ENCODE results near the gene TUBA8. TPM values are rescaled to one million over a fixed set of nuclear protein-coding genes. Genes with fewer than 3 reads are reported as not detected.
"Not testable (repeated sequence)": the region's sequence is repeated elsewhere in the genome, so short reads cannot be mapped to it uniquely, and the experiment has no call there.

Gene TUBA8
- total RNA-seq, 2 donors from 2014 or later: 3.0 to 3.1 TPM

GRCh38 chr22:18116634-18117033 lies 6.0 kb downstream of the TUBA8 start:
- Mint-ChIP-seq H3K27me3 (peaks cover 0 to 2% of the 10 kb centered on the region in 2 donors), H3K9me3 (no peaks in the 10 kb centered on the region), H3K27ac (no peak overlapping the region), H3K4me1 (ENCODE audit: low read depth in 2 of 2) (peaks cover 12 to 36% of the 10 kb centered on the region in 2 donors), H3K4me3 (no peak overlapping the region), H3K36me3 (no peaks in the 10 kb centered on the region)
- DNase-seq (ENCODE audit: low spot score): no peak
- ATAC-seq: no peak

- H3K27me3 Mint-ChIP-seq: peaks cover 0 to 2% of the 10 kb centered on the region in 2 donors
- DNase-seq (ENCODE audit: low spot score) (no peak), ATAC-seq (no peak)
- peaks cover 12 to 36% of the 10 kb centered on the region in 2 donors for H3K4me1 Mint-ChIP-seq (ENCODE audit: low read depth in 2 of 2)
- H3K9me3 Mint-ChIP-seq: no peaks in the 10 kb centered on the region
- H3K27ac Mint-ChIP-seq: no peak overlapping the region
- H3K4me3 Mint-ChIP-seq: no peak overlapping the region
- H3K36me3 Mint-ChIP-seq: no peaks in the 10 kb centered on the region
Measured at GRCh38 chr22:18118345-18118915, 7.8 kb downstream of the TUBA8 start.

DNA sequence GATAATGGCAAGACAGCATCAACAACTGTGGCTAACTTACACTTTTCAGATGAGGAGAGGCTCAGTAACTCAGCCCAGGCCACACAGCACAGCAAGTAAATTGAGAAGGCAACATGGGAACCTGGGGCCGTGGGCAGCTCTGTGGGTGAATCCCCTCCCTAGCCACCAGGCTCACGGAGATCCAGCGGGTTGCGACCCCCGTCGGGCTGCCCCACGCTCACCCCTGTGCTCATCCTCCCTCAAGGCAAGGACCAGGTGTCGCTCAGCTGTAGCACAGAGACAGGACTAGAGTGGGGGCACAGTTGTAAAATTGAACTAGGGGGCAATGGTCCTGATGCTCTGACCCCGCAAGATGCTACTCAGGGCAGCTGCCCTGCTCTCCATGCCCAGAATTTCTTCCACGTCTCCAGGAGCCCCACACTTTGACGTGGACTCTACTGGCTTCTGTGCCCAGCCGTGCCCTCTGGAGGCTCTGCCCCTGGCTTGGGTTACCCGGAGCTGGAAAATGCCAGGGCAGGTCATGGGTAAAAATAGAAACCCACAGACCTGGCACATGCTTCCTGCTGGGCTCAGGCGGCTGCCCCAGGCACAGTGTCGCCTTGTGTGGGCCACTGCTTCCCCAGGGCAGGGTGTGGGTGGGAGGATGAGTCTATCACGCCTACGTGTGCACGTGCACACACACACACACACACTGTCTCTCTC lies 9.0 kb downstream of the TUBA8 start:
- ATAC-seq: peak; percentile 21 to 61
- Mint-ChIP-seq H3K9me3 (no peaks in the 10 kb centered on the region), H3K36me3 (no peaks in the 10 kb centered on the region), H3K4me3 (no peak overlapping the region), H3K27ac (no peak overlapping the region), H3K4me1 (ENCODE audit: low read depth in 2 of 2) (peaks cover 1 to 24% of the 10 kb centered on the region in 2 donors), H3K27me3 (peaks cover 0 to 2% of the 10 kb centered on the region in 2 donors)
- no peak for DNase-seq (ENCODE audit: low spot score)

DNA sequence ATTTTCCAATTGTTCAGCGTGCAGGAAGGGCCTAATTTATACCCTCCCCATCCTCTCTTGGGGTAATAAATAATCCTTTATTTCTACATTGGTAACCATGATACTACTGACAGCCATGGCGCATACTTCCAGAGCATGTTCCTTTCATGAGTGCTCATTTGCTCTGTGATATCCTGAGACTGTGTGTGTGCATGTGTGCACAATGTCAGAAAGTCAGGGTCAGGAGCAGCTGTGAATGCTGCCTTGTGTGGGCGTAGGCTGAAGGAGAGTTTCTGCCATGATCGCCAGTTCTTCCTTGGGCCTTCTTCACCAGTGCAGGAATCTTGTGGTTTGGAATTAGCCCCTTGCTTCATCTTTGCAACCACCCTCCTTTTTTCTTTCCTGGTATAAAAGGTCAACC lies 10.2 kb downstream of the TUBA8 start:
- H3K4me1 Mint-ChIP-seq (ENCODE audit: low read depth in 2 of 2): peaks cover 0 to 21% of the 10 kb centered on the region in 2 donors
- no peaks in the 10 kb centered on the region for H3K36me3 Mint-ChIP-seq
- H3K27me3 Mint-ChIP-seq: peaks cover 0 to 2% of the 10 kb centered on the region in 2 donors
- DNase-seq (ENCODE audit: low spot score): no peak
- H3K4me3 Mint-ChIP-seq: no peak overlapping the region
- H3K27ac Mint-ChIP-seq: no peak overlapping the region
- ATAC-seq: no peak
- H3K9me3 Mint-ChIP-seq: no peaks in the 10 kb centered on the region

GRCh38 chr22:18121506-18121905 lies 10.9 kb downstream of the TUBA8 start:
- peaks cover 0 to 2% of the 10 kb centered on the region in 2 donors for H3K27me3 Mint-ChIP-seq
- no peaks in the 10 kb centered on the region for H3K9me3 Mint-ChIP-seq
- peaks cover 0 to 21% of the 10 kb centered on the region in 2 donors for H3K4me1 Mint-ChIP-seq (ENCODE audit: low read depth in 2 of 2)
- ATAC-seq (no peak), DNase-seq (ENCODE audit: low spot score) (no peak)
- no peak overlapping the region for H3K27ac Mint-ChIP-seq
- H3K36me3 Mint-ChIP-seq: no peaks in the 10 kb centered on the region
- no peak overlapping the region for H3K4me3 Mint-ChIP-seq

- no peak overlapping the region for H3K27ac Mint-ChIP-seq
- DNase-seq (ENCODE audit: low spot score) (no peak), ATAC-seq (no peak)
- H3K9me3 Mint-ChIP-seq: no peaks in the 10 kb centered on the region
- H3K27me3 Mint-ChIP-seq: peaks cover 0 to 2% of the 10 kb centered on the region in 2 donors
- peaks cover 0 to 21% of the 10 kb centered on the region in 2 donors for H3K4me1 Mint-ChIP-seq (ENCODE audit: low read depth in 2 of 2)
- no peaks in the 10 kb centered on the region for H3K36me3 Mint-ChIP-seq
- H3K4me3 Mint-ChIP-seq: no peak overlapping the region
Measured at GRCh38 chr22:18121954-18122554, 11.4 kb downstream of the TUBA8 start.

DNA sequence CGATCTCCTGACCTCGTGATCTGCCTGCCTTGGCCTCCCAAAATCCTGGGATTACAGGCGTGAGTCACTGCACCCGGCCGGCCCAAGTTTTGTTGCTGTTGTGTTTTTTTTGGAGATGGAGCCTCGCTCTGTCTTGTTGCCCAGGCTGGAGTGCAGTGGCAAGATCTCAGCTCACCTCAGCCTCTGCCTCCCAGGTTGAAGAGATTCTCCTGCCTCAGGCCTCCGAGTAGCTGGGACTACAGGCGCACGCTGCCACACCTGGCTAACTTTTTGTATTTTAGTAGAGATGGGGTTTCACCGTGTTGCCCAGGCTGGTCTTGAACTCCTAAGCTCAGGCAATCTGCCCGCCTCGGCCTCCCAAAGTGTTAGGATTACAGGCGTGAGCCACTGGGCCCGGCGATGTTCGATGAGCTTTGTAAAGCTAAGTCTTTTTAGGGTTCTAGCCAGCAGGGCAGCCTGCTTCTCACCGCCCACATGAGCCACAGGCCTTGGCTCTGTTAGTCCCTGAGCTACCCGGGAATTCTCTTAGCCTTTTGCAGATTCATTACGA lies 12.9 kb downstream of the TUBA8 start:
- not testable (repeated sequence) for H3K9me3 Mint-ChIP-seq; ATAC-seq; H3K27me3 Mint-ChIP-seq; H3K36me3 Mint-ChIP-seq; H3K27ac Mint-ChIP-seq; H3K4me3 Mint-ChIP-seq; DNase-seq (ENCODE audit: low spot score)
- H3K4me1 Mint-ChIP-seq (ENCODE audit: low read depth in 2 of 2): peaks cover 0 to 19% of the 10 kb centered on the region in 2 donors

- Mint-ChIP-seq H3K36me3 (no peaks in the 10 kb centered on the region), H3K4me1 (ENCODE audit: low read depth in 2 of 2) (peaks cover 0 to 3% of the 10 kb centered on the region in 2 donors), H3K27ac (no peak overlapping the region), H3K27me3 (no peaks in the 10 kb centered on the region), H3K9me3 (no peaks in the 10 kb centered on the region), H3K4me3 (no peak overlapping the region)
- no peak for ATAC-seq
- no peak for DNase-seq (ENCODE audit: low spot score)
Measured at GRCh38 chr22:18126606-18127005, 16.0 kb downstream of the TUBA8 start.

DNA sequence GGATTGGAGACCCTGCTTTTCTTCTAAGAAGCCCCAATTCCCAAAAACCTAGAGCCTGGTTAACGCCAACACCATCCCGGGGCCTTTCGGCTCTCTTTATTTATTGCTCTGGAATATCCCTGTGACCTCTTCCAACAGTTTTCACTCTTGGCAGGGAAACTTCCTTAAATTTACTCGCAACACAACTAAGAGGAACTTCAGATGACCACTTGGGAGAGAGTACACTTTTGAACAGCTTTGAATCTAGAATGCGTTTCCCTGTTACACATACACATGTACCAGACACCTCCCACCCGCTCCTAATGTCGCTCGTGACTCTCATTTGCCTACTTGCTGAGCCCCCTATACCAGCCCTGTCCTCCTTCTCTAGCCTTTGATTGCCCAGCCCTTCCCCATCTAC lies 19.4 kb downstream of the TUBA8 start:
- Mint-ChIP-seq H3K27ac (no peak overlapping the region), H3K36me3 (no peaks in the 10 kb centered on the region), H3K4me1 (ENCODE audit: low read depth in 2 of 2) (peaks cover 0 to 3% of the 10 kb centered on the region in 2 donors), H3K9me3 (no peaks in the 10 kb centered on the region), H3K4me3 (no peak overlapping the region), H3K27me3 (no peaks in the 10 kb centered on the region)
- DNase-seq (ENCODE audit: low spot score) (no peak), ATAC-seq (peak in 1 of 2 donors; percentile 18)

GRCh38 chr22:18130699-18131429 lies 20.3 kb downstream of the TUBA8 start:
- Mint-ChIP-seq H3K4me1 (ENCODE audit: low read depth in 2 of 2) (peaks cover 0 to 3% of the 10 kb centered on the region in 2 donors), H3K36me3 (no peaks in the 10 kb centered on the region), H3K27ac (no peak overlapping the region), H3K9me3 (no peaks in the 10 kb centered on the region), H3K27me3 (no peaks in the 10 kb centered on the region), H3K4me3 (no peak overlapping the region)
- no peak for ATAC-seq
- DNase-seq (ENCODE audit: low spot score): no peak

- no peak for ATAC-seq
- no peaks in the 10 kb centered on the region for H3K27me3 Mint-ChIP-seq
- H3K4me3 Mint-ChIP-seq: no peak overlapping the region
- DNase-seq (ENCODE audit: low spot score): no peak
- peaks cover 0 to 3% of the 10 kb centered on the region in 2 donors for H3K4me1 Mint-ChIP-seq (ENCODE audit: low read depth in 2 of 2)
- no peaks in the 10 kb centered on the region for H3K9me3 Mint-ChIP-seq
- H3K36me3 Mint-ChIP-seq: no peaks in the 10 kb centered on the region
- no peak overlapping the region for H3K27ac Mint-ChIP-seq
Measured at GRCh38 chr22:18133452-18133851, 22.8 kb downstream of the TUBA8 start.

GRCh38 chr22:18136563-18137320 lies 26.1 kb downstream of the TUBA8 start:
- DNase-seq (ENCODE audit: low spot score) (no peak), ATAC-seq (no peak)
- no peak overlapping the region for H3K4me3 Mint-ChIP-seq
- H3K9me3 Mint-ChIP-seq: no peaks in the 10 kb centered on the region
- H3K27ac Mint-ChIP-seq: no peak overlapping the region
- H3K27me3 Mint-ChIP-seq: no peaks in the 10 kb centered on the region
- H3K36me3 Mint-ChIP-seq: no peaks in the 10 kb centered on the region
- no peaks in the 10 kb centered on the region for H3K4me1 Mint-ChIP-seq (ENCODE audit: low read depth in 2 of 2)

DNA sequence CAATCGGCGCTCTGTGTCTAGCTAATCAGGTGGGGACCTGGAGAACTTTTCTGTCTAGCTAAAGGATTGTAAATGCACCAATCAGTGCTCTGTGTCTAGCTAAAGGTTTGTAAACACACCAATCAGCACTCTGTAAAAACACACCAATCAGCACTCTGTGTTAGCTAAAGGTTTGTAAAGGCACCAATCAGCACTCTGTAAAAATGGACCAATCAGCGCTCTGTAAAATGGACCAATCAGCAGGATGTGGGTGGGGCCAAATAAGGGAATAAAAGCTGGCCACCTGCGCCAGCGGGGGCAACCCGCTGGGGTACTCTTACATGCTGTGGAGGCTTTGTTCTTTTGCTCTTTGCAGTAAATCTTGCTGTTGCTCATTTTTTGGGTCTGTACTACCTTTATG lies 30.4 kb downstream of the TUBA8 start:
- H3K27ac Mint-ChIP-seq: peak overlapping the region in 1 of 2 donors; percentile 27
- H3K4me3 Mint-ChIP-seq; H3K27me3 Mint-ChIP-seq; H3K36me3 Mint-ChIP-seq; H3K4me1 Mint-ChIP-seq (ENCODE audit: low read depth in 2 of 2); ATAC-seq; DNase-seq (ENCODE audit: low spot score); H3K9me3 Mint-ChIP-seq: not testable (repeated sequence)

All from natural killer cell treated with Interleukin-12 subunit alpha and Interleukin-12 subunit beta and Interleukin-15 and Interleukin-18, amount 100 ng/mL, for 72 hours (primary cell).